GM23338 (cell line): ENCODE results near the gene OASL. TPM values are rescaled to one million over a fixed set of nuclear protein-coding genes. Genes with fewer than 3 reads are reported as not detected.

Source experiments
- ATAC-seq: fragments of 200-7000 bp; cut with Tn5 transposase; 3 replicates; pipeline ENCODE4 v1.9.1; 2020
- DNase-seq: peaks from one replicate; pipeline ENCODE4 v3.0.0-alpha.2; 2015; ENCODE audit warnings: low spot score
- H2AFZ ChIP-seq: fragments of 200-600 bp; sonication (generic); 2 replicates; pipeline ENCODE4 v1.8.0; 2016; ENCODE audit warnings: antibody characterized with exemption, mild to moderate bottlenecking, moderate library complexity
- H3F3A ChIP-seq: fragments of 200-600 bp; sonication (generic); replicated peaks from 2 replicates; pipeline ENCODE4 v1.8.0; 2017; ENCODE audit warnings: antibody characterized with exemption, mixed run types, low read depth
- H3K27ac ChIP-seq: fragments of 200-600 bp; sonication (generic); 2 replicates; pipeline ENCODE4 v1.6.1; 2016; ENCODE audit warnings: low read depth
- H3K27me3 ChIP-seq: fragments of 200-600 bp; sonication (generic); 2 replicates; pipeline ENCODE4 v1.8.0; 2016; ENCODE audit warnings: mild to moderate bottlenecking, mixed run types, moderate library complexity; ENCODE audit not compliant: insufficient read depth
- H3K36me3 ChIP-seq: fragments of 200-600 bp; sonication (generic); 2 replicates; pipeline ENCODE4 v1.8.0; 2016; ENCODE audit warnings: mild to moderate bottlenecking; ENCODE audit not compliant: insufficient read depth
- H3K4me1 ChIP-seq: fragments of 200-600 bp; sonication (generic); 2 replicates; pipeline ENCODE4 v1.8.0; 2016; ENCODE audit warnings: mild to moderate bottlenecking, moderate library complexity; ENCODE audit not compliant: insufficient read depth
- H3K4me2 ChIP-seq: fragments of 200-600 bp; sonication (generic); 2 replicates; pipeline ENCODE4 v1.7.1; 2017; ENCODE audit warnings: mixed run types
- H3K4me3 ChIP-seq: fragments of 200-600 bp; sonication (generic); 2 replicates; pipeline ENCODE4 v1.6.1; 2016; ENCODE audit warnings: mixed run types
- H3K79me2 ChIP-seq: fragments of 200-600 bp; sonication (generic); replicated peaks from 2 replicates; pipeline ENCODE4 v1.8.0; 2017; ENCODE audit warnings: mild to moderate bottlenecking; ENCODE audit not compliant: insufficient read depth
- H3K9me2 ChIP-seq: fragments of 200-600 bp; sonication (generic); 2 replicates; pipeline ENCODE4 v1.8.0; 2017; ENCODE audit not compliant: insufficient read depth
- H4K20me1 ChIP-seq: fragments of 200-600 bp; sonication (generic); replicated peaks from 2 replicates; pipeline ENCODE4 v1.8.0; 2017; ENCODE audit warnings: mild to moderate bottlenecking; ENCODE audit not compliant: insufficient read depth
- H3K27ac Mint-ChIP-seq: 2 replicates; pipeline ENCODE4 v1.8.0; 2020; ENCODE audit warnings: inconsistent platforms, mild to moderate bottlenecking, moderate library complexity, mixed read lengths
- H3K27me3 Mint-ChIP-seq: 3 replicates; pipeline ENCODE4 v1.8.0; 2022; ENCODE audit warnings: low read depth, mild to moderate bottlenecking, moderate library complexity, mixed read lengths, inconsistent platforms; ENCODE audit not compliant: insufficient read depth, poor library complexity
- H3K36me3 Mint-ChIP-seq: 3 replicates; pipeline ENCODE4 v1.8.0; 2021; ENCODE audit warnings: low read depth, mild to moderate bottlenecking, inconsistent platforms, moderate library complexity, mixed read lengths
- H3K4me1 Mint-ChIP-seq: 3 replicates; pipeline ENCODE4 v1.8.0; 2020; ENCODE audit warnings: mild to moderate bottlenecking, inconsistent platforms, mixed read lengths
- H3K4me3 Mint-ChIP-seq: 3 replicates; pipeline ENCODE4 v1.8.0; 2021; ENCODE audit warnings: moderate library complexity, mild to moderate bottlenecking, inconsistent platforms, mixed read lengths
- H3K9me3 Mint-ChIP-seq: 3 replicates; pipeline ENCODE4 v1.8.0; 2020; ENCODE audit warnings: moderate library complexity, mild to moderate bottlenecking, inconsistent platforms, mixed read lengths
- CREB1 ChIP-seq: fragments of 250-450 bp; sonication (Bioruptor Pico); IDR thresholded peaks from 2 replicates; pipeline ENCODE4 v1.5.0; 2020; ENCODE audit warnings: low read depth, mild to moderate bottlenecking, moderate library complexity
- EZH2 ChIP-seq: fragments of 200-600 bp; sonication (generic); IDR thresholded peaks from one replicate; pipeline ENCODE4 v1.8.0; 2017; ENCODE audit warnings: antibody characterized with exemption, mild to moderate bottlenecking, low read depth; ENCODE audit not compliant: unreplicated experiment
- EZH2phosphoT487 ChIP-seq: fragments of 200-600 bp; sonication (generic); IDR thresholded peaks from one replicate; pipeline ENCODE4 v1.8.1; 2018; ENCODE audit warnings: antibody characterized with exemption; ENCODE audit not compliant: unreplicated experiment
- JUNB ChIP-seq: IDR thresholded peaks from one replicate; pipeline ENCODE4 v1.6.1; 2016; ENCODE audit warnings: antibody characterized with exemption; ENCODE audit not compliant: unreplicated experiment
- POLR2AphosphoS5 ChIP-seq: IDR thresholded peaks from 2 replicates; pipeline ENCODE4 v1.6.1; 2016; ENCODE audit warnings: antibody characterized with exemption, low read depth
- STAT1 ChIP-seq: IDR thresholded peaks from one replicate; pipeline ENCODE4 v1.6.1; 2016; ENCODE audit warnings: antibody characterized with exemption; ENCODE audit not compliant: unreplicated experiment
- ZNF114 ChIP-seq: fragments of 250-450 bp; sonication (Bioruptor Pico); IDR thresholded peaks from 2 replicates; pipeline ENCODE4 v1.5.0; 2020; ENCODE audit warnings: mild to moderate bottlenecking, moderate library complexity
- ZNF331 ChIP-seq: fragments of 250-450 bp; sonication (Bioruptor Pico); IDR thresholded peaks from 2 replicates; pipeline ENCODE4 v1.5.0; 2020; ENCODE audit warnings: low read depth, mild to moderate bottlenecking, moderate library complexity
- polyA plus RNA-seq: library from polyadenylated mRNA; unstranded; fragments of >200 nt; fragmentation: Nextera tagmentation; extraction: Ambion mirVana; gene quantifications from 2 replicates; pipeline ENCODE4 v1.2.1, GENCODE V29; 2016
- total RNA-seq: library from RNA; depleted of rRNA; stranded (reverse); fragments of >200 nt; shearing (Covaris generic); gene quantifications from 2 replicates; pipeline ENCODE4 v1.2.3, GENCODE V29; 2014
- TF ChIP-seq, protein P1 (sequence below): IDR thresholded peaks from one replicate; pipeline ENCODE4 v1.6.1; 2018; ENCODE audit warnings: antibody characterized with exemption; ENCODE audit not compliant: unreplicated experiment
- TF ChIP-seq, protein P2 (sequence below), 2 experiments: fragments of 200-600 bp in 1 of 2; sonication (generic) in 1 of 2; conservative IDR thresholded peaks; 2 replicates each; pipeline versions ENCODE4 v1.5.1 to v1.6.1; 2016 to 2017; ENCODE audit warnings: antibody characterized with exemption in 2 of 2, low read depth in 2 of 2, mild to moderate bottlenecking in 2 of 2, moderate library complexity in 1 of 2

The OASL gene
- total and polyA plus RNA-seq, 2 experiments from 2014 or later: not detected

DNA sequence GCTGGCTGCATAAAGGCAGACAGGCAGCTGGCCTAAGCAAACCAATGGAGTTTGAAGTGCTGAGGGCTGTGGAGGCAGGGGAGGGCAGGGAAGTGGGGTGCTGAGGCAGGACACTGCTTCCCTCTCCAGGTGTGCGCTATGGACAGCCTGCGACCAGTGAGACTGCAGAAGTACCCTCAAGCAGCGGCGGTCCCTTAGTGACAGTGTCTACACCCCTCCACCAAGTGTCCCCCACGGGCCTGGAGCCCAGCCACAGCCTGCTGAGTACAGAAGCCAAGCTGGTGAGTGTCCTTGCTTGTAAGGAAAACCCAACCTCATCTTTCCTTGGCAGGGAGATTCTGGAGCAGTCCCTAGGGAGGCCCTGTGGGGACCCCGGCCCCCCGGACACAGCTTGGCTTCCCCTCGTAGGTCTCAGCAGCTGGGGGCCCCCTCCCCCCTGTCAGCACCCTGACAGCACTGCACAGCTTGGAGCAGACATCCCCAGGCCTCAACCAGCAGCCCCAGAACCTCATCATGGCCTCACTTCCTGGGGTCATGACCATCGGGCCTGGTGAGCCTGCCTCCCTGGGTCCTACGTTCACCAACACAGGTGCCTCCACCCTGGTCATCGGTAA is 42.8 kb downstream of the OASL start:
- H3K27ac Mint-ChIP-seq: no peak overlapping the region
- H3K4me3 Mint-ChIP-seq: no peak overlapping the region
- no peak for DNase-seq
- Histone ChIP-seq H2AFZ (no peak overlapping the region), H4K20me1 (no peaks in the 10 kb centered on the region), H3K9me2 (no peaks in the 10 kb centered on the region), H3K79me2 (no peaks in the 10 kb centered on the region), H3K4me1 (peaks cover 4% of the 10 kb centered on the region; the same call in 1 of the 2 replicates), H3K4me3 (no peak overlapping the region), H3K4me2 (no peak overlapping the region), H3K27me3 (no peaks in the 10 kb centered on the region), H3F3A (no peaks in the 10 kb centered on the region), H3K36me3 (no peaks in the 10 kb centered on the region), H3K27ac (no peak overlapping the region)
- H3K27me3 Mint-ChIP-seq: peaks cover 7% of the 10 kb centered on the region
- H3K4me1 Mint-ChIP-seq: peaks cover 2% of the 10 kb centered on the region; the same call in 2 of the 3 replicates
- TF ChIP-seq EZH2phosphoT487: no peak
- no peak for TF ChIP-seq ZNF114
- TF ChIP-seq, protein P1, sequence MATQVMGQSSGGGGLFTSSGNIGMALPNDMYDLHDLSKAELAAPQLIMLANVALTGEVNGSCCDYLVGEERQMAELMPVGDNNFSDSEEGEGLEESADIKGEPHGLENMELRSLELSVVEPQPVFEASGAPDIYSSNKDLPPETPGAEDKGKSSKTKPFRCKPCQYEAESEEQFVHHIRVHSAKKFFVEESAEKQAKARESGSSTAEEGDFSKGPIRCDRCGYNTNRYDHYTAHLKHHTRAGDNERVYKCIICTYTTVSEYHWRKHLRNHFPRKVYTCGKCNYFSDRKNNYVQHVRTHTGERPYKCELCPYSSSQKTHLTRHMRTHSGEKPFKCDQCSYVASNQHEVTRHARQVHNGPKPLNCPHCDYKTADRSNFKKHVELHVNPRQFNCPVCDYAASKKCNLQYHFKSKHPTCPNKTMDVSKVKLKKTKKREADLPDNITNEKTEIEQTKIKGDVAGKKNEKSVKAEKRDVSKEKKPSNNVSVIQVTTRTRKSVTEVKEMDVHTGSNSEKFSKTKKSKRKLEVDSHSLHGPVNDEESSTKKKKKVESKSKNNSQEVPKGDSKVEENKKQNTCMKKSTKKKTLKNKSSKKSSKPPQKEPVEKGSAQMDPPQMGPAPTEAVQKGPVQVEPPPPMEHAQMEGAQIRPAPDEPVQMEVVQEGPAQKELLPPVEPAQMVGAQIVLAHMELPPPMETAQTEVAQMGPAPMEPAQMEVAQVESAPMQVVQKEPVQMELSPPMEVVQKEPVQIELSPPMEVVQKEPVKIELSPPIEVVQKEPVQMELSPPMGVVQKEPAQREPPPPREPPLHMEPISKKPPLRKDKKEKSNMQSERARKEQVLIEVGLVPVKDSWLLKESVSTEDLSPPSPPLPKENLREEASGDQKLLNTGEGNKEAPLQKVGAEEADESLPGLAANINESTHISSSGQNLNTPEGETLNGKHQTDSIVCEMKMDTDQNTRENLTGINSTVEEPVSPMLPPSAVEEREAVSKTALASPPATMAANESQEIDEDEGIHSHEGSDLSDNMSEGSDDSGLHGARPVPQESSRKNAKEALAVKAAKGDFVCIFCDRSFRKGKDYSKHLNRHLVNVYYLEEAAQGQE: no peak
- no peak for TF ChIP-seq EZH2
- no peak for ATAC-seq
- H3K36me3 Mint-ChIP-seq: no peaks in the 10 kb centered on the region; the same call in 2 of the 3 replicates
- no peaks in the 10 kb centered on the region; the same call in 2 of the 3 replicates for H3K9me3 Mint-ChIP-seq

- Histone ChIP-seq H3K4me2 (no peak overlapping the region), H2AFZ (no peak overlapping the region), H3K27ac (no peak overlapping the region), H3F3A (no peaks in the 10 kb centered on the region), H3K4me3 (no peak overlapping the region), H3K4me1 (peaks cover 3% of the 10 kb centered on the region; the same call in 1 of the 2 replicates), H3K36me3 (no peaks in the 10 kb centered on the region), H4K20me1 (no peaks in the 10 kb centered on the region), H3K9me2 (no peaks in the 10 kb centered on the region), H3K27me3 (no peaks in the 10 kb centered on the region), H3K79me2 (no peaks in the 10 kb centered on the region)
- Mint-ChIP-seq H3K36me3 (no peaks in the 10 kb centered on the region; the same call in 2 of the 3 replicates), H3K9me3 (no peaks in the 10 kb centered on the region; the same call in 2 of the 3 replicates), H3K4me1 (peaks cover 2% of the 10 kb centered on the region; the same call in 2 of the 3 replicates), H3K4me3 (no peak overlapping the region; the same call in 2 of the 3 replicates), H3K27ac (no peak overlapping the region), H3K27me3 (peaks cover 8% of the 10 kb centered on the region)
- DNase-seq (no peak), ATAC-seq (no peak)
- TF ChIP-seq CREB1 (CRISPR knock-in tag): no peak
- TF ChIP-seq, protein P2, sequence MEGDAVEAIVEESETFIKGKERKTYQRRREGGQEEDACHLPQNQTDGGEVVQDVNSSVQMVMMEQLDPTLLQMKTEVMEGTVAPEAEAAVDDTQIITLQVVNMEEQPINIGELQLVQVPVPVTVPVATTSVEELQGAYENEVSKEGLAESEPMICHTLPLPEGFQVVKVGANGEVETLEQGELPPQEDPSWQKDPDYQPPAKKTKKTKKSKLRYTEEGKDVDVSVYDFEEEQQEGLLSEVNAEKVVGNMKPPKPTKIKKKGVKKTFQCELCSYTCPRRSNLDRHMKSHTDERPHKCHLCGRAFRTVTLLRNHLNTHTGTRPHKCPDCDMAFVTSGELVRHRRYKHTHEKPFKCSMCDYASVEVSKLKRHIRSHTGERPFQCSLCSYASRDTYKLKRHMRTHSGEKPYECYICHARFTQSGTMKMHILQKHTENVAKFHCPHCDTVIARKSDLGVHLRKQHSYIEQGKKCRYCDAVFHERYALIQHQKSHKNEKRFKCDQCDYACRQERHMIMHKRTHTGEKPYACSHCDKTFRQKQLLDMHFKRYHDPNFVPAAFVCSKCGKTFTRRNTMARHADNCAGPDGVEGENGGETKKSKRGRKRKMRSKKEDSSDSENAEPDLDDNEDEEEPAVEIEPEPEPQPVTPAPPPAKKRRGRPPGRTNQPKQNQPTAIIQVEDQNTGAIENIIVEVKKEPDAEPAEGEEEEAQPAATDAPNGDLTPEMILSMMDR (conservative IDR thresholded peaks at IDR 0.05; ENCODE audit: low read depth in 2 of 2): no peak
- no peak for TF ChIP-seq STAT1
- TF ChIP-seq EZH2: no peak
- TF ChIP-seq, protein P1: no peak
- no peak for TF ChIP-seq ZNF114
- no peak for TF ChIP-seq ZNF331 (CRISPR knock-in tag)
- no peak for TF ChIP-seq POLR2AphosphoS5
- TF ChIP-seq JUNB: no peak
These were observed 44.3 kb downstream of the OASL start for GRCh38 chr12:120994589-120995337.
